Measurements from ENCODE around the gene NOC2L.

Gene NOC2L

GRCh38 chr1:959731-960362 lies 791 bp upstream of the NOC2L start:
- no peak for TF ChIP-seq CTCF (IDR thresholded peaks at IDR 0.05; ENCODE audit: low read depth, low read length)
- Histone ChIP-seq H3K9me3 (ENCODE audit: severe bottlenecking) (no peaks in the 10 kb centered on the region), H3K27me3 (ENCODE audit: insufficient read depth, low read depth, severe bottlenecking) (no peaks in the 10 kb centered on the region), H3K27ac (peak overlapping the region; percentile 68), H3K4me3 (ENCODE audit: low read depth, low read length) (peak overlapping the region; percentile 66), H3K36me3 (peaks cover 43% of the 10 kb centered on the region)
- DNase-seq = no peak

- no peak overlapping the region for H3K4me3 ChIP-seq (ENCODE audit: low read depth, low read length)
- no peaks in the 10 kb centered on the region for H3K9me3 ChIP-seq (ENCODE audit: severe bottlenecking)
- no peak for DNase-seq
- no peak for TF ChIP-seq CTCF (IDR thresholded peaks at IDR 0.05; ENCODE audit: low read depth, low read length)
- H3K27me3 ChIP-seq (ENCODE audit: insufficient read depth, low read depth, severe bottlenecking) = no peaks in the 10 kb centered on the region
- H3K27ac ChIP-seq = no peak overlapping the region
- peaks cover 50% of the 10 kb centered on the region for H3K36me3 ChIP-seq
These were observed 2.4 kb downstream of the NOC2L start for GRCh38 chr1:956636-957035.

GRCh38 chr1:955474-955873 lies 3.6 kb downstream of the NOC2L start:
- H3K36me3 ChIP-seq = peaks cover 61% of the 10 kb centered on the region

GRCh38 chr1:954927-955326 lies 4.1 kb downstream of the NOC2L start:
- DNase-seq = no peak
- Histone ChIP-seq H3K36me3 (peaks cover 67% of the 10 kb centered on the region), H3K27me3 (ENCODE audit: insufficient read depth, low read depth, severe bottlenecking) (no peaks in the 10 kb centered on the region), H3K9me3 (ENCODE audit: severe bottlenecking) (no peaks in the 10 kb centered on the region), H3K27ac (no peak overlapping the region), H3K4me3 (ENCODE audit: low read depth, low read length) (no peak overlapping the region)
- TF ChIP-seq CTCF (IDR thresholded peaks at IDR 0.05; ENCODE audit: low read depth, low read length) = no peak

More at GRCh38 chr1:955474-955873, 3.6 kb downstream of the NOC2L start:
- Histone ChIP-seq H3K9me3 (ENCODE audit: severe bottlenecking) (no peaks in the 10 kb centered on the region), H3K27me3 (ENCODE audit: insufficient read depth, low read depth, severe bottlenecking) (no peaks in the 10 kb centered on the region), H3K27ac (no peak overlapping the region), H3K4me3 (ENCODE audit: low read depth, low read length) (no peak overlapping the region)
- DNase-seq = no peak
- TF ChIP-seq CTCF (IDR thresholded peaks at IDR 0.05; ENCODE audit: low read depth, low read length) = no peak

- no peak overlapping the region for H3K4me3 ChIP-seq (ENCODE audit: low read depth, low read length)
- DNase-seq = no peak
- H3K27me3 ChIP-seq (ENCODE audit: insufficient read depth, low read depth, severe bottlenecking) = no peaks in the 10 kb centered on the region
- H3K27ac ChIP-seq = no peak overlapping the region
- TF ChIP-seq CTCF (IDR thresholded peaks at IDR 0.05; ENCODE audit: low read depth, low read length) = no peak
- no peaks in the 10 kb centered on the region for H3K9me3 ChIP-seq (ENCODE audit: severe bottlenecking)
- peaks cover 79% of the 10 kb centered on the region for H3K36me3 ChIP-seq
These were observed 5.3 kb downstream of the NOC2L start for GRCh38 chr1:953524-954320.

Data from WERI-Rb-1 (cell line).